ENCODE data around the gene GAS2. TPM values are rescaled to one million over a fixed set of nuclear protein-coding genes. Genes with fewer than 3 reads are reported as not detected.

The GAS2 gene
- total RNA-seq, 2 donors from 2014 or later, result 4.2 to 7.0 TPM

- Histone ChIP-seq H3K4me3 (no peak overlapping the region), H3K36me3 (no peaks in the 10 kb centered on the region), H3K9me3 (no peaks in the 10 kb centered on the region), H3K27me3 (replicated peaks; ENCODE audit: insufficient read depth) (no peaks in the 10 kb centered on the region), H3K4me1 (replicated peaks) (no peaks in the 10 kb centered on the region), H3K27ac (no peak overlapping the region)
- TF ChIP-seq CTCF (IDR thresholded peaks at IDR 0.05) (no peak), POLR2AphosphoS5 (IDR thresholded peaks at IDR 0.05) (no peak), POLR2A (IDR thresholded peaks at IDR 0.05) (no peak)
- DNase-seq (ENCODE audit: low spot score), result no peak
- 48% methylated on average over 3 of the region's 3 CpGs for WGBS
- intact Hi-C loops (cut with DNase I), result no loop called here
Measured at GRCh38 chr11:22752908-22753310, 86.5 kb downstream of the GAS2 start.

- no peaks in the 10 kb centered on the region for H3K9me3 ChIP-seq
- DNase-seq (ENCODE audit: low spot score), result no peak
- no peaks in the 10 kb centered on the region for H3K27me3 ChIP-seq (replicated peaks; ENCODE audit: insufficient read depth)
- H3K27ac ChIP-seq, result no peak overlapping the region
- H3K4me1 ChIP-seq (replicated peaks), result no peaks in the 10 kb centered on the region
- TF ChIP-seq CTCF (IDR thresholded peaks at IDR 0.05) (no peak), POLR2A (IDR thresholded peaks at IDR 0.05) (no peak), POLR2AphosphoS5 (IDR thresholded peaks at IDR 0.05) (no peak)
- intact Hi-C loops (cut with DNase I), result no loop called here
- 41% methylated on average over 1 of the region's 1 CpG for WGBS
- H3K36me3 ChIP-seq, result no peaks in the 10 kb centered on the region
- no peak overlapping the region for H3K4me3 ChIP-seq
Measured at GRCh38 chr11:22753416-22753815, 87.0 kb downstream of the GAS2 start.

GRCh38 chr11:22761066-22761465, 94.7 kb downstream of the GAS2 start:
- Histone ChIP-seq H3K36me3 (no peaks in the 10 kb centered on the region), H3K9me3 (no peaks in the 10 kb centered on the region), H3K4me3 (no peak overlapping the region), H3K27ac (no peak overlapping the region), H3K4me1 (replicated peaks) (no peaks in the 10 kb centered on the region), H3K27me3 (replicated peaks; ENCODE audit: insufficient read depth) (no peaks in the 10 kb centered on the region)
- DNase-seq (ENCODE audit: low spot score), result no peak
- TF ChIP-seq POLR2A (IDR thresholded peaks at IDR 0.05), result no peak
- TF ChIP-seq POLR2AphosphoS5 (IDR thresholded peaks at IDR 0.05), result no peak
- no peak for TF ChIP-seq CTCF (IDR thresholded peaks at IDR 0.05)
- intact Hi-C loops (cut with DNase I), result no loop called here
- 64% methylated on average over 1 of the region's 1 CpG for WGBS

- Histone ChIP-seq H3K9me3 (no peaks in the 10 kb centered on the region), H3K4me3 (no peak overlapping the region), H3K27ac (no peak overlapping the region), H3K4me1 (replicated peaks) (no peaks in the 10 kb centered on the region), H3K36me3 (no peaks in the 10 kb centered on the region), H3K27me3 (replicated peaks; ENCODE audit: insufficient read depth) (no peaks in the 10 kb centered on the region)
- DNase-seq (ENCODE audit: low spot score), result no peak
- intact Hi-C loops (cut with DNase I), result no loop called here
- 69% methylated on average over 1 of the region's 1 CpG for WGBS
- TF ChIP-seq CTCF (IDR thresholded peaks at IDR 0.05) (no peak), POLR2A (IDR thresholded peaks at IDR 0.05) (no peak), POLR2AphosphoS5 (IDR thresholded peaks at IDR 0.05) (no peak)
Measured at GRCh38 chr11:22763166-22763565, 96.8 kb downstream of the GAS2 start.

GRCh38 chr11:22764735-22765134, 98.3 kb downstream of the GAS2 start:
- Histone ChIP-seq H3K36me3 (no peaks in the 10 kb centered on the region), H3K9me3 (no peaks in the 10 kb centered on the region), H3K4me3 (no peak overlapping the region), H3K27me3 (replicated peaks; ENCODE audit: insufficient read depth) (no peaks in the 10 kb centered on the region), H3K4me1 (replicated peaks) (no peaks in the 10 kb centered on the region), H3K27ac (no peak overlapping the region)
- TF ChIP-seq POLR2A (IDR thresholded peaks at IDR 0.05) (no peak), POLR2AphosphoS5 (IDR thresholded peaks at IDR 0.05) (no peak)
- intact Hi-C loops (cut with DNase I), result no loop called here
- WGBS, result 94% methylated on average over 2 of the region's 2 CpGs
- no peak for DNase-seq (ENCODE audit: low spot score)

Data from prostate gland (tissue), 2 donors.